ENCODE data around the gene LPAR5. TPM values are rescaled to one million over a fixed set of nuclear protein-coding genes. Genes with fewer than 3 reads are reported as not detected.
"Not testable (repeated sequence)": the region's sequence is repeated elsewhere in the genome, so short reads cannot be mapped to it uniquely, and the experiment has no call there.

LPAR5 gene
- total RNA-seq, 3 donors from 2014 or later, result 12.0 to 30.5 (median 22.7) TPM

GRCh38 chr12:6605421-6606330, 30.1 kb downstream of the LPAR5 start:
- no peak for TF ChIP-seq CTCF (IDR thresholded peaks at IDR 0.05)
- intact Hi-C loops (cut with DNase I, micrococcal nuclease), result no loop called here
- Histone ChIP-seq H3K9me3 (no peaks in the 10 kb centered on the region), H3K4me1 (ENCODE audit: low read depth) (peaks cover 27% of the 10 kb centered on the region), H3K4me3 (peak overlapping the region; percentile 90), H3K36me3 (ENCODE audit: low read depth) (peaks cover 5% of the 10 kb centered on the region)
- peak in 1 of 3 donors; percentile 41 for DNase-seq
- peak; percentile 12 for ATAC-seq

GRCh38 chr12:6604259-6605029, 31.3 kb downstream of the LPAR5 start:
- peaks cover 11% of the 10 kb centered on the region for H3K36me3 ChIP-seq (ENCODE audit: low read depth)
- no peak for TF ChIP-seq CTCF (IDR thresholded peaks at IDR 0.05)
- ATAC-seq, result no peak
- no peaks in the 10 kb centered on the region for H3K9me3 ChIP-seq
- no peak overlapping the region for H3K4me3 ChIP-seq
- peaks cover 27% of the 10 kb centered on the region for H3K4me1 ChIP-seq (ENCODE audit: low read depth)
- no peak for DNase-seq
- intact Hi-C loops (cut with DNase I, micrococcal nuclease), result no loop called here

GRCh38 chr12:6603095-6603567, 32.6 kb downstream of the LPAR5 start:
- ATAC-seq (no peak), DNase-seq (no peak)
- H3K4me3 ChIP-seq, result no peak overlapping the region
- H3K36me3 ChIP-seq (ENCODE audit: low read depth), result peaks cover 19% of the 10 kb centered on the region
- TF ChIP-seq CTCF (IDR thresholded peaks at IDR 0.05), result no peak
- H3K9me3 ChIP-seq, result no peaks in the 10 kb centered on the region
- intact Hi-C loops (cut with DNase I, micrococcal nuclease), result no loop called here
- peaks cover 27% of the 10 kb centered on the region for H3K4me1 ChIP-seq (ENCODE audit: low read depth)

- no peak for ATAC-seq
- no peak for DNase-seq
- Histone ChIP-seq H3K4me3 (no peak overlapping the region), H3K9me3 (no peaks in the 10 kb centered on the region), H3K4me1 (ENCODE audit: low read depth) (peaks cover 27% of the 10 kb centered on the region), H3K36me3 (ENCODE audit: low read depth) (peaks cover 22% of the 10 kb centered on the region)
- intact Hi-C loops (cut with DNase I, micrococcal nuclease), result no loop called here
- no peak for TF ChIP-seq CTCF (IDR thresholded peaks at IDR 0.05)
Observed at GRCh38 chr12:6602526-6602925, 33.2 kb downstream of the LPAR5 start.

GRCh38 chr12:6595673-6596072, 40.1 kb downstream of the LPAR5 start:
- DNase-seq; ATAC-seq; H3K4me3 ChIP-seq; H3K4me1 ChIP-seq (ENCODE audit: low read depth); intact Hi-C loops (cut with DNase I, micrococcal nuclease); H3K9me3 ChIP-seq: not testable (repeated sequence)
- H3K36me3 ChIP-seq (ENCODE audit: low read depth), result peaks cover 50% of the 10 kb centered on the region

GRCh38 chr12:6592087-6592486, 43.7 kb downstream of the LPAR5 start:
- no peak for DNase-seq
- Histone ChIP-seq H3K4me1 (ENCODE audit: low read depth) (no peaks in the 10 kb centered on the region), H3K4me3 (no peak overlapping the region), H3K36me3 (ENCODE audit: low read depth) (peaks cover 49% of the 10 kb centered on the region), H3K9me3 (no peaks in the 10 kb centered on the region)
- ATAC-seq, result no peak
- TF ChIP-seq CTCF (IDR thresholded peaks at IDR 0.05), result no peak
- intact Hi-C loops (cut with DNase I, micrococcal nuclease), result no loop called here

GRCh38 chr12:6586569-6586968, 49.2 kb downstream of the LPAR5 start:
- ATAC-seq; intact Hi-C loops (cut with DNase I, micrococcal nuclease); H3K4me3 ChIP-seq; H3K4me1 ChIP-seq (ENCODE audit: low read depth); DNase-seq; H3K9me3 ChIP-seq: not testable (repeated sequence)
- H3K36me3 ChIP-seq (ENCODE audit: low read depth), result peaks cover 41% of the 10 kb centered on the region

Measured in mucosa of descending colon (tissue), 3 donors.